Peyer's patch (tissue), 4 donors: Measurements from ENCODE around the gene CTCFL.

Source experiments
- CTCF ChIP-seq, 6 experiments: fragments of 450-650 bp in 4 of 6; fragments of 200-600 bp in 2 of 6; sonication (generic) in 1 of 6; IDR thresholded peaks; one replicate each; pipeline ENCODE4 v1.5.1; 2017 to 2019; ENCODE audit warnings: antibody characterized with exemption in 6 of 6, mild to moderate bottlenecking in 3 of 6, moderate library complexity in 1 of 6
- POLR2A ChIP-seq, 2 donors: fragments of 450-650 bp; IDR thresholded peaks; one replicate each; pipeline ENCODE4 v1.5.1; 2017; ENCODE audit warnings: antibody characterized with exemption in 2 of 2, mild to moderate bottlenecking in 2 of 2, moderate library complexity in 2 of 2

GRCh38 chr20:57456116-57456515 lies 68.8 kb downstream of the CTCFL start:
- no peak for TF ChIP-seq CTCF (IDR thresholded peaks at IDR 0.05)
- no peak for TF ChIP-seq POLR2A (IDR thresholded peaks at IDR 0.05)
